ENCODE measurements around the gene PPIC.

PPIC gene

DNA sequence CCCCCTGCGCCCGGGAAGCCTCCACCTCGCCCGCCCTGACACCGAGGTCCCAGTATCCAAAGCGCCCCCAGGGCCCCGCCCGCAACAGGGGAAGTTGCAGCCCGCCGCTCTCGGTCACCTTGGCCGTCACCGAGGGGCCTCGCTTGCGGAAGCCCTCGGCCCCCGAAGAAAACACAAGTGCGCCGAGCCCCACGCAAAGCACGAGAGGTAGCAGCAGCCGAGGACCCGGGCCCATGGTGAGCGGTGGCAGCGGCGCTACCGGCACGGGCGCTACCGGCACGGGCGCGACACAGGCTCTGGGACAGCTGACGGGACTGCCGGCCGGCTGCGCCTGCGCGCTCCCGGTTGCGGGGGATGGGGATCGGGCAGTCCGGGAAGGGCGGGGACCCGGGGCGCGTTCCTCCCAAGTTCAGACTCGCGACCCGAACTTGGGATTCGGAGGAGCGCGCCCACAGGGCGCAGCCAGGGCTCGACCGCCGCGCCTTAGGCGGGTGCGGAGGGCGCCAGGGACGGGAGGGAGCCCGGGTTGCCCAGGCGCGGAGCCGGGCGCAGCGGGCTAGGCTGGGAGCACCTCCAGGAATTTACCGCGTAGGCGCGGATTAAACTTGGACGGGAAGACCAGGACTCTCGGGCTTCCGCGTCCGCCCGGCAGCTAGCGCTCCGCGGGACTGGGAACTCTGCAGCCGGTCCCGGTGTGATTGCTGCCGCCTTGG is at the start of gene PPIC:
TSS of gene PPIC (minus strand) at position 335 of the 713 bp plus-strand sequence. CDS start at position 235, 100 bp downstream.
- peak within 1 kb of the TSS; percentile 78 for H3K4me3 Mint-ChIP-seq
- peaks cover 41% of the 10 kb centered on the region for H3K27me3 Mint-ChIP-seq
- peaks cover 14% of the 10 kb centered on the region for H3K4me1 Mint-ChIP-seq (ENCODE audit: low read depth)
- H3K9me3 Mint-ChIP-seq (ENCODE audit: low read depth): no peaks in the 10 kb centered on the region
- no peaks in the 10 kb centered on the region for H3K36me3 Mint-ChIP-seq
- no peak within 1 kb of the TSS for H3K27ac Mint-ChIP-seq

DNA sequence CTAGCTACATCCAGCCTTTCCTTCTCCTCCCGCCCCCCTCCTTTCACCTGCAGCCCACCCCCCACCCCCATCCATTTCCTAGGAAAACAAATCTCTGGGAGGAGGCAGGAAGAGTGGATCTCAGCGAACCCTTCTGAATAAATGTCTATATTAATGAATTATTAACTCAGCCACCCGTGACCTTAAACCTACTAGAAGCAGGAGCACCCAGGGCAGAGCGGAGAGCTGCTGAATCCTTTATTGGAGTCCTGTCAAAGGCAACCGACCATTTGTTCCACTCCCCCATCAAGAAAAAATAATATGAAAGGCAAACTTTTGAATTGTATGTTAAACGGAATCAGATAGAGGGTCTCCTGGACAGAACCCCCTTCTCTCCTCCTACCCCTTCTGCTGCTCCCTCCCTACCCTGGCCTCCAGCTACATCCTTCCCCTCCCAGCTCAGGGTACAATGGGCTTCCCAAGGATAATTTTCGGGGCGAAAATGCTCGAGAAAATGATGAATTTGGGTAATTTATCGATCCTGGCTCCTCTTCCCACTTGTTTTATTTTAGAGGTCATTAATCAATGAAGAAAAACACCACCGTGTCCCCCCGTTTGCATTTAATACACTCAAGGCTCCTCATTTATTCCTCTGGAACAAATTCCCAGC is 49.2 kb upstream of the PPIC start:
- Mint-ChIP-seq H3K27me3 (peaks cover 32% of the 10 kb centered on the region), H3K4me3 (no peak overlapping the region), H3K9me3 (ENCODE audit: low read depth) (no peaks in the 10 kb centered on the region), H3K27ac (no peak overlapping the region), H3K36me3 (no peaks in the 10 kb centered on the region), H3K4me1 (ENCODE audit: low read depth) (peaks cover 12% of the 10 kb centered on the region)

GRCh38 chr5:123084730-123085605 is 48.4 kb upstream of the PPIC start:
- Mint-ChIP-seq H3K9me3 (ENCODE audit: low read depth) (no peaks in the 10 kb centered on the region), H3K36me3 (no peaks in the 10 kb centered on the region), H3K4me1 (ENCODE audit: low read depth) (peaks cover 10% of the 10 kb centered on the region), H3K27ac (no peak overlapping the region), H3K4me3 (no peak overlapping the region), H3K27me3 (peaks cover 32% of the 10 kb centered on the region)

- Mint-ChIP-seq H3K4me1 (ENCODE audit: low read depth) (peaks cover 6% of the 10 kb centered on the region), H3K27ac (no peak overlapping the region), H3K9me3 (ENCODE audit: low read depth) (no peaks in the 10 kb centered on the region), H3K27me3 (peaks cover 28% of the 10 kb centered on the region), H3K4me3 (no peak overlapping the region), H3K36me3 (no peaks in the 10 kb centered on the region)
Observed at GRCh38 chr5:123083298-123083697, 46.8 kb upstream of the PPIC start.

DNA sequence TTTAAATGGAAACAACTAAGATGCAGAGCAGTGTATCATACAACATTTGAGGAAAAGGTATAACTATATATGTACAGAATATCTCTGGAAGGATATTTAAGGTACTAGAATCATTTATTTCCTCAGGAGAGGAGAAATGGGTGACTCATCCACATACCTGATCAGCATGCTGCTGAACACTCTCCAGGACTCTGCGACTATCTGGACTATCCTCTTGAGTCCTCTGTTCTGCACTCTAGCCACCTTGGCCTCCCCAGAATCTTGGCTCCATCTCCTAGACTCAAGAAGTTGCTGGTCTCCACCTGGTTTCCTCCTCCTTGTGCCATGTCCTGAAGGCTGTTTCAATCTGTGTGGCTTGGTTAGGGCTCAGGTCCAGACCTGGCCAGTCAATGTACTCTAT is 43.7 kb upstream of the PPIC start:
- Mint-ChIP-seq H3K36me3 (no peaks in the 10 kb centered on the region), H3K27me3 (peaks cover 13% of the 10 kb centered on the region), H3K4me1 (ENCODE audit: low read depth) (no peaks in the 10 kb centered on the region), H3K9me3 (ENCODE audit: low read depth) (no peaks in the 10 kb centered on the region), H3K27ac (no peak overlapping the region), H3K4me3 (no peak overlapping the region)

DNA sequence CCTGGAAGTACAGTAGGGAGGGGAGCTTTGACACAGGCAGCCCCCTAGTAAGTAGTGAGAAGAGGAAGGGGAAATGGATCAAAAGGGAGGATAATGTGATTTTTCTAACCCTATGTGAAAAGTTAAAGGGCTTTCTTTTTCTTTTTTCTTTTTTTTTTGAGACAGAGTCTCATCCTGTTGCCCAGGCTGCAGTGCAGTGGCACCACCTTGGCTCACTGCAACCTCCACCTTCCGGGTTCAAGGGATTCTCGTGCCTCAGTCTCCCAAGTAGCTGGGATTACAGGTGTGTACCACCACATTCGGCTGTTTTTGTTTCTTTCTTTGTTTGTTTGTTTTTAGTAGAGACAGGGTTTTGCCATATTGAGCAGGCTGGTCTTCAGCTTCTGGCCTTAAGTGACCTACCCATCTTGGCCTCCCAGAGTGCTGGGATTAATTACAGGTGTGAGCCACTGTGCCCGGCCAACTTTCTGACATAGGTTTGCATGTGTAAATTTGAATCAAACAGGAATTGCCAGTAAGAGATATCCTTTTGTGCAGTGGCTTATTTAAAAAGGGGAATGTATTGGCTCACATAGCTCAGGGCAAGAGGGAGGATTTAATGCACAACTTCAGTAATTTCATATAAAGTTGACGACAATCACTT is 39.1 kb upstream of the PPIC start:
- H3K27ac Mint-ChIP-seq: no peak overlapping the region
- no peaks in the 10 kb centered on the region for H3K4me1 Mint-ChIP-seq (ENCODE audit: low read depth)
- H3K36me3 Mint-ChIP-seq: no peaks in the 10 kb centered on the region
- peaks cover 3% of the 10 kb centered on the region for H3K27me3 Mint-ChIP-seq
- H3K9me3 Mint-ChIP-seq (ENCODE audit: low read depth): no peaks in the 10 kb centered on the region
- no peak overlapping the region for H3K4me3 Mint-ChIP-seq

GRCh38 chr5:123068368-123068938 is 31.9 kb upstream of the PPIC start:
- no peaks in the 10 kb centered on the region for H3K36me3 Mint-ChIP-seq
- H3K4me1 Mint-ChIP-seq (ENCODE audit: low read depth): no peaks in the 10 kb centered on the region
- H3K27me3 Mint-ChIP-seq: peaks cover 5% of the 10 kb centered on the region
- no peak overlapping the region for H3K4me3 Mint-ChIP-seq
- no peak overlapping the region for H3K27ac Mint-ChIP-seq
- no peaks in the 10 kb centered on the region for H3K9me3 Mint-ChIP-seq (ENCODE audit: low read depth)

- Mint-ChIP-seq H3K27ac (no peak overlapping the region), H3K27me3 (peaks cover 5% of the 10 kb centered on the region), H3K4me1 (ENCODE audit: low read depth) (no peaks in the 10 kb centered on the region), H3K9me3 (ENCODE audit: low read depth) (no peaks in the 10 kb centered on the region), H3K36me3 (no peaks in the 10 kb centered on the region), H3K4me3 (no peak overlapping the region)
Observed at GRCh38 chr5:123066016-123066415, 29.5 kb upstream of the PPIC start.

DNA sequence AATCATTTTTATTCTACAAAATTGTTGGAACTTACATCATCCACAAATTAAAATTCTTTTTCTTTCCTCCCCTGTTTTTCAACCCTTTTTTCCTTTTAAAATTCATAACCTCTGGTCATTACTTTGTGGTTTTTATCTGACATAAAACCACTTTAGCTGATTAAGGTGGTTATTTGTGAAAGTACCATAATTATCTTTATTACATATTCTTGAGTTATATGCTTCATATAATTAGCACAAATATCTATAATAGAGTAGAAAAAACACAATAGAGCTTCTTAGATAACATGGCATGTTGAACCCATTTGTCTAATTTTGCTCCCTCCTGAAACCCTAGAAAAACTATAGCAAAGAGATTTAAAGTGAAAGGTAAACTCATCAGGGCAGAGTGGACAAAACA is 22.9 kb upstream of the PPIC start:
- no peak overlapping the region for H3K27ac Mint-ChIP-seq
- H3K4me3 Mint-ChIP-seq: no peak overlapping the region
- H3K27me3 Mint-ChIP-seq: peaks cover 6% of the 10 kb centered on the region
- no peaks in the 10 kb centered on the region for H3K36me3 Mint-ChIP-seq
- H3K9me3 Mint-ChIP-seq (ENCODE audit: low read depth): no peaks in the 10 kb centered on the region
- H3K4me1 Mint-ChIP-seq (ENCODE audit: low read depth): no peaks in the 10 kb centered on the region

- H3K27ac Mint-ChIP-seq: no peak overlapping the region
- H3K4me3 Mint-ChIP-seq: no peak overlapping the region
- peaks cover 8% of the 10 kb centered on the region for H3K27me3 Mint-ChIP-seq
- H3K36me3 Mint-ChIP-seq: no peaks in the 10 kb centered on the region
- no peaks in the 10 kb centered on the region for H3K4me1 Mint-ChIP-seq (ENCODE audit: low read depth)
- H3K9me3 Mint-ChIP-seq (ENCODE audit: low read depth): peaks cover 11% of the 10 kb centered on the region
Observed at GRCh38 chr5:123051206-123051605, 14.7 kb upstream of the PPIC start.

GRCh38 chr5:123047706-123048105 is 11.2 kb upstream of the PPIC start:
- no peak overlapping the region for H3K4me3 Mint-ChIP-seq
- H3K36me3 Mint-ChIP-seq: no peaks in the 10 kb centered on the region
- no peak overlapping the region for H3K27ac Mint-ChIP-seq
- H3K27me3 Mint-ChIP-seq: peaks cover 22% of the 10 kb centered on the region
- peaks cover 11% of the 10 kb centered on the region for H3K9me3 Mint-ChIP-seq (ENCODE audit: low read depth)
- no peaks in the 10 kb centered on the region for H3K4me1 Mint-ChIP-seq (ENCODE audit: low read depth)

- Mint-ChIP-seq H3K4me3 (no peak overlapping the region), H3K9me3 (ENCODE audit: low read depth) (peaks cover 4% of the 10 kb centered on the region), H3K4me1 (ENCODE audit: low read depth) (no peaks in the 10 kb centered on the region), H3K27me3 (peaks cover 22% of the 10 kb centered on the region), H3K27ac (no peak overlapping the region), H3K36me3 (no peaks in the 10 kb centered on the region)
Observed at GRCh38 chr5:123046222-123046621, 9.7 kb upstream of the PPIC start.

- Mint-ChIP-seq H3K36me3 (no peaks in the 10 kb centered on the region), H3K4me3 (no peak overlapping the region), H3K9me3 (ENCODE audit: low read depth) (no peaks in the 10 kb centered on the region), H3K4me1 (ENCODE audit: low read depth) (no peaks in the 10 kb centered on the region), H3K27ac (no peak overlapping the region), H3K27me3 (peaks cover 23% of the 10 kb centered on the region)
Observed at GRCh38 chr5:123044926-123045617, 8.5 kb upstream of the PPIC start.

DNA sequence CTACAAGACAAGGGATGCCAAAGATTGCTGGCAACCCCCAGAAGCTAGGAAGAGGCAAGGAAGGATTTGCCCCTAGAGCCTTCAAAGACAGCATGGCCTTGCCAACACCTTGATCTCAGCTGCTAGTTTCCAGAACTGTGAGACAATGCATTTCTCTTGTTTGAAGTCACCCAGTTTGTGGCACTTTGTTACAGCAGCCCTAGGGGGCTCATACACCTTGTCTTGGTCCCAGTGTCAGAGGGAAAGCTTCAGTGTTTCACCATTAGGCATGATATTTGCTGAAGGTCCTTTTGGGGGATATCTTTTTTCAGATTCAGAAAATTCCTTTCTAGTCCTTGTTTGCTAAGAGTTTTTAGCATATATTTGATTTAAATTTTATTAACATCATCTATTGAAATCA is 3.1 kb upstream of the PPIC start:
- Mint-ChIP-seq H3K27me3 (peaks cover 39% of the 10 kb centered on the region), H3K36me3 (no peaks in the 10 kb centered on the region), H3K9me3 (ENCODE audit: low read depth) (no peaks in the 10 kb centered on the region), H3K4me1 (ENCODE audit: low read depth) (peaks cover 14% of the 10 kb centered on the region), H3K4me3 (no peak overlapping the region), H3K27ac (no peak overlapping the region)
